H1 (cell line): ENCODE measurements around the gene ACTC1. TPM values are rescaled to one million over a fixed set of nuclear protein-coding genes. Genes with fewer than 3 reads are reported as not detected.
A peak's percentile ranks its signal among the peaks of the same experiment; 100 is the strongest.

ENCODE experiments used
- BCL11A ChIP-seq, 2 experiments: IDR thresholded peaks; one replicate each; pipeline ENCODE4 v1.6.1; 2011; ENCODE audit warnings: low read depth in 2 of 2, low read length in 2 of 2, mild to moderate bottlenecking in 2 of 2
- CHD7 ChIP-seq: fragments of 300-600 bp; sonication (generic); IDR thresholded peaks from 2 replicates; pipeline ENCODE4 v1.7.1; 2012; ENCODE audit warnings: low read length, moderate library complexity, mild to moderate bottlenecking, inconsistent platforms; ENCODE audit not compliant: insufficient replicate concordance
- CTCF ChIP-seq, 3 experiments: IDR thresholded peaks; 1 replicate in 2 of 3; 2 replicates in 1 of 3; pipeline versions ENCODE4 v1.5.1 to v1.6.1; 2011; ENCODE audit warnings: low read length in 3 of 3, mild to moderate bottlenecking in 3 of 3, inconsistent platforms in 2 of 3, low read depth in 1 of 3, moderate library complexity in 1 of 3; ENCODE audit not compliant: insufficient read depth in 1 of 3; ENCODE audit errors: control extremely low read depth in 1 of 3
- E2F6 ChIP-seq: IDR thresholded peaks from 2 replicates; pipeline ENCODE4 v1.6.1; 2012; ENCODE audit warnings: inconsistent platforms
- MAX ChIP-seq: IDR thresholded peaks from 2 replicates; pipeline ENCODE4 v1.6.1; 2012; ENCODE audit warnings: inconsistent platforms
- SIN3A ChIP-seq, 2 experiments: IDR thresholded peaks in 1 of 2; conservative IDR thresholded peaks in 1 of 2; 2 replicates each; pipeline ENCODE4 v1.6.1; 2011 to 2012; ENCODE audit warnings: low read length in 2 of 2, improper control_type of control experiment in 1 of 2, low read depth in 1 of 2, mild to moderate bottlenecking in 1 of 2
- TAF1 ChIP-seq: IDR thresholded peaks from 2 replicates; pipeline ENCODE4 v1.6.1; 2011; ENCODE audit warnings: mild to moderate bottlenecking, low read depth, low read length
- polyA plus RNA-seq, 7 experiments: library from polyadenylated mRNA; depleted of rRNA in 3 of 7; stranded (reverse) in 5 of 7; unstranded in 2 of 7; fragments of >200 nt in 5 of 7; fragments of 200-250 nt in 2 of 7; gene quantifications; 1 replicate in 5 of 7; 2 replicates in 1 of 7; 4 replicates in 1 of 7; pipeline versions ENCODE4 v1.2.1 to v1.2.3, GENCODE V29; 2011 to 2013; ENCODE audit warnings: missing spikeins in 2 of 7, mixed read lengths in 2 of 7
- total RNA-seq: library from RNA; stranded (reverse); fragmentation: NEBNext Ultra II Directional; extraction: Animal tissue kit (Norgen Biotek cat#: 25700); gene quantifications from 2 replicates; pipeline ENCODE4 v1.2.1, GENCODE V29; 2021

ACTC1 gene
- total and polyA plus RNA-seq, 2 of the 8 experiments (the other 6 are each of a cell fraction or from before 2014, with no cell fraction given): 37.6 to 90.0 TPM

GRCh38 chr15:34754171-34754601, 41.2 kb downstream of the ACTC1 start (continued):
- no peak for TF ChIP-seq CHD7
- 0 out of 2 replicates have a peak, but pooled peaks have one; percentile 5 for TF ChIP-seq TAF1
- TF ChIP-seq E2F6: peak; percentile 7; the same call in 1 of the 2 replicates
- TF ChIP-seq MAX: no peak
- TF ChIP-seq SIN3A (conservative IDR thresholded peaks at IDR 0.05 in 1 of 2, IDR thresholded peaks at IDR 0.05 in 1 of 2; ENCODE audit: low read depth in 1 of 2, low read length in 2 of 2): no peak
- no peak for TF ChIP-seq CTCF (IDR thresholded peaks at IDR 0.05; ENCODE audit: control extremely low read depth in 1 of 3, insufficient read depth in 1 of 3, low read depth in 1 of 3, low read length in 3 of 3)
- no peak for TF ChIP-seq BCL11A (IDR thresholded peaks at IDR 0.05; ENCODE audit: low read depth in 2 of 2, low read length in 2 of 2)
